ENCODE data around the gene TNNC2. TPM values are rescaled to one million over a fixed set of nuclear protein-coding genes. Genes with fewer than 3 reads are reported as not detected.
"Not testable (repeated sequence)": the region's sequence is repeated elsewhere in the genome, so short reads cannot be mapped to it uniquely, and the experiment has no call there.

The TNNC2 gene
- polyA plus RNA-seq (2013, experiment 1 of 4), result 1.9 TPM
- 1.1 TPM for polyA plus RNA-seq (2013, experiment 2 of 4)
- polyA plus RNA-seq (2013, experiment 3 of 4), result 1.0 TPM
- polyA plus RNA-seq (2013, experiment 4 of 4), result 1.5 TPM

DNA sequence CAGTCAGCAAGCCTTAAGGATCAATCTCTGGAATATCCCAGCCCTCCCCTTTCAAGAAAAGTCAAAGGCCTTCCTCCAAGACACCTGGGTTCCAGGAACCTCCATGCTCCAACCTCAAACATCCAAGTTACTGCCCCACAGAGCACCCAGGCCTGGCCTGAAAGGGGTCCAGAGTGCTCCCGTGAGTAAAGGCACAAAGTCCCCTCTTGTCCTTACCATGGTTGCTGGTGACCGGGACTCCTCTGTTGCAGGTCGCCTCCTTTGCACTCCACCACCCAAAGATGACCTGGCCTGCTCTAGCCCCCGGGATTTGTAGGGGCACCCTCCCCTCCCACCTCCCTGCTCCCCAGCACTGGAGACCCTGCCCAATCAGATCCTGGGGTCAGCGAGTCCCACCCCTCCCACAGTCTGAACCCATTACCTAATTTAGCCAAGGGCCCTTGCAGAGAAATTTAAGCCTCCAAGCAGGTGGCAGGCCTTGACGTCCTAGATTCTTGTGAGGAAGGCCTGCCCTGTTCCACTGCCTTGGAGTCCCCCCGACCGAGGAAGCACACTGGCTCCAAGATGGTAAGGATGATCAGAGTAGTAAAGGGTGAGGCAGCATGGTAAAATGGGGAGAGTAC is at the start of gene TNNC2:
Gene TNNC2 (minus strand): TSS at position 283 of the 623 bp plus-strand sequence. CDS start 64 bp downstream, at position 219.
- H3K4me1 ChIP-seq (ENCODE audit: control insufficient read depth, insufficient read depth, low read length), result peaks cover 10% of the 10 kb centered on the region
- H3K4me3 ChIP-seq (ENCODE audit: insufficient read depth, low read depth, low read length), result no peak within 1 kb of the TSS
- H3K27ac ChIP-seq (ENCODE audit: insufficient read depth, low read depth, low read length, poor library complexity, severe bottlenecking), result no peak within 1 kb of the TSS
- H3K36me3 ChIP-seq (ENCODE audit: control insufficient read depth, insufficient read depth, low read length), result no peaks in the 10 kb centered on the region
- peaks cover 17% of the 10 kb centered on the region for H3K27me3 ChIP-seq (ENCODE audit: control insufficient read depth, insufficient read depth, low read length, poor library complexity, severe bottlenecking)
- WGBS, 2 experiments, result 90 to 92% methylated on average over 8 of the region's 8 CpGs
- no peaks in the 10 kb centered on the region for H3K9me3 ChIP-seq (ENCODE audit: control insufficient read depth, low read length)

DNA sequence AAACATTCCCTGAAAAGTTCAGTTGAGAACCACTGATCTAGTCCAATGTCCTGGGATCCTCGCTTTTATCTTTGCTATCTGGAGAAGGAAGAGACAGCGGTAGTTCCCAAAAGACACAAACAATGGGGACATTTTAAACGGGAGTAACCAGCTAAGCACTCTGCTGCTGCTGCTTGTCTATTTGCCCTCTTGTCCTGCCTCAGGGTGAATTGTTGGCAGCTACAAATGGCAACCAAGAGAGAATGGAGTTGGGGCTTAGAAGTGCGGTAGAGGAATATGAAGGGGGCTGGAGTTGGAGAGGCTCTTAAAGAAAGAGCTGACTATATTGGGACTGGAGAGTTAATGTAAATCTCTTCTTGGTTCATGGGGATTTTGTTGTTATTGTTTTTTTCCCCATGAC is 47.5 kb upstream of the TNNC2 start:
- H3K4me1 ChIP-seq (ENCODE audit: control insufficient read depth, insufficient read depth, low read length), result no peaks in the 10 kb centered on the region
- no peaks in the 10 kb centered on the region for H3K36me3 ChIP-seq (ENCODE audit: control insufficient read depth, insufficient read depth, low read length)
- no peaks in the 10 kb centered on the region for H3K9me3 ChIP-seq (ENCODE audit: control insufficient read depth, low read length)
- WGBS, 2 experiments, result 86 to 90% methylated on average over 4 of the region's 4 CpGs
- H3K4me3 ChIP-seq (ENCODE audit: insufficient read depth, low read depth, low read length), result no peak overlapping the region
- H3K27ac ChIP-seq (ENCODE audit: insufficient read depth, low read depth, low read length, poor library complexity, severe bottlenecking), result no peak overlapping the region
- no peaks in the 10 kb centered on the region for H3K27me3 ChIP-seq (ENCODE audit: control insufficient read depth, insufficient read depth, low read length, poor library complexity, severe bottlenecking)

DNA sequence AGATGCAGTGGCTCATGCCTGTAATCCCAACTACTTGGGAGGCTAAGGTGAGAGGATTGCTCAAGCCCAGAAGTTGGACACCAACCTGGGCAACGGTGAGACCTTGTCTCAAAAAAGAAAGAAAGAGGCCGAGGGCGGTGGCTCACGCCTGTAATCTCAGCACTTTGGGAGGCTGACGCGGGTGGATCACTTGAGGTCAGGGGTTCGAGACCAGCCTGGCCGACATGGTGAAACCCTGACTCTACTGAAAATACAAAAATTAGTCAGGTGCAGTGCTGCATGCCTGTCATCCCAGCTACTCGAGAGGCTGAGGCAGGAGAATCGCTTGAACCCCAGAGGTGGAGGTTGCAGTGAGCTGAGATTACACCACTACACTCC is 47.0 kb upstream of the TNNC2 start:
- H3K4me3 ChIP-seq (ENCODE audit: insufficient read depth, low read depth, low read length); H3K4me1 ChIP-seq (ENCODE audit: control insufficient read depth, insufficient read depth, low read length); H3K27me3 ChIP-seq (ENCODE audit: control insufficient read depth, insufficient read depth, low read length, poor library complexity, severe bottlenecking); H3K36me3 ChIP-seq (ENCODE audit: control insufficient read depth, insufficient read depth, low read length); H3K9me3 ChIP-seq (ENCODE audit: control insufficient read depth, low read length); H3K27ac ChIP-seq (ENCODE audit: insufficient read depth, low read depth, low read length, poor library complexity, severe bottlenecking): not testable (repeated sequence)
- WGBS, 2 experiments, result 94 to 96% methylated on average over 10 of the region's 10 CpGs

DNA sequence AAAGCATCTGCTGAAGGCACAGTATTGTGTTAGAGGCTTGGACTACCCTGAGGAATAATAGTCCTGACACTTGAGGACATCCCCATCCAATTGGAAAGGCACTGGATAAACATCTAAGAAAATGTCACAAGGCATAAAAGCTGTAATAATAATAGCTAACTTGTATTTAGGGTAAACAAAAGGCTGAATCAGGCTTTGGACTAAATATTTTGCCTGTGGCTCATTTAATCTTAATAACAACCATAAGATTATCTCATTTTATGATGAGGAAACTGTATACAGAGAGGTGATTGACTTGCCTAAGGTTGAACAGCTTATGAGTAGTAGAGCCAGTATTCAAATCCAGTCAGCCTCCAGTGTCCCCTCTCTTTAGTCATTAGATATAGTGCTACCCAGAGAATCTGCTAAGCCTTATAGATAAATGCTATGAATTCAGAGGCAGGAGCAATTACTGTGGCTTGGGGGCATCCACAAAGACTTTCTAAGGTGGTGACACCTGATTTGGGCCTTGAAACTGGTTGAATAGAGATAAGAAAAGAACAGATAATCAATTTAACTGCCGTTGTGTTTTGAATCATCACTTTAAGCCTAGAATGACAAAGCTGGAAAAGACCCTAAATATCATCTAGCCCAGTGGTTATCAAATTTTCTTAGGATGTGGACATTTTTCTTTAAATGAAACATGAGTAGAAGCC is 46.4 kb upstream of the TNNC2 start:
- Histone ChIP-seq H3K36me3 (ENCODE audit: control insufficient read depth, insufficient read depth, low read length) (no peaks in the 10 kb centered on the region), H3K27me3 (ENCODE audit: control insufficient read depth, insufficient read depth, low read length, poor library complexity, severe bottlenecking) (no peaks in the 10 kb centered on the region), H3K9me3 (ENCODE audit: control insufficient read depth, low read length) (no peaks in the 10 kb centered on the region), H3K4me1 (ENCODE audit: control insufficient read depth, insufficient read depth, low read length) (no peaks in the 10 kb centered on the region), H3K27ac (ENCODE audit: insufficient read depth, low read depth, low read length, poor library complexity, severe bottlenecking) (no peak overlapping the region), H3K4me3 (ENCODE audit: insufficient read depth, low read depth, low read length) (no peak overlapping the region)
- WGBS, 2 experiments, result 82 to 100% methylated on average over 1 of the region's 1 CpG

DNA sequence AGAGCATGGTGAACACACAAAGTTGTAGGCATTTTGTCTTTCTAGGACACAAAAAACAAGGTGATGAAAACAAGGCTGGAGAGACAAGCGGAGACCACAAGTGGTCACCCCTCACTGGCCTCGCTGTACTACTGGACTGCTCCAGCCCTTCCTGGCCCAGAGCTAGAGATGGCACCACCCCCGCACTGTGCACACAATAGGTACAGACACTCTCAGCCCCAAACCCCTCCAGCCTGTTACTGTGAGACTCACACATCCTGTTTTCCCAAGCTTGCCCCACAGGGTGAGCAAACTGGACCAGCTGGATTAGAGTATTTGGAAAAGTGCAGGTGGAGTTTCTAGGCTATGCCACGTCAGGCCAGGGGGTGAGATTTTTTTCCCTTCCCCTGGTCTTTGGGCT is 45.5 kb upstream of the TNNC2 start:
- no peaks in the 10 kb centered on the region for H3K9me3 ChIP-seq (ENCODE audit: control insufficient read depth, low read length)
- no peak overlapping the region for H3K4me3 ChIP-seq (ENCODE audit: insufficient read depth, low read depth, low read length)
- WGBS, 2 experiments, result 85 to 94% methylated on average over 4 of the region's 4 CpGs
- no peaks in the 10 kb centered on the region for H3K4me1 ChIP-seq (ENCODE audit: control insufficient read depth, insufficient read depth, low read length)
- H3K27ac ChIP-seq (ENCODE audit: insufficient read depth, low read depth, low read length, poor library complexity, severe bottlenecking), result no peak overlapping the region
- no peaks in the 10 kb centered on the region for H3K27me3 ChIP-seq (ENCODE audit: control insufficient read depth, insufficient read depth, low read length, poor library complexity, severe bottlenecking)
- H3K36me3 ChIP-seq (ENCODE audit: control insufficient read depth, insufficient read depth, low read length), result no peaks in the 10 kb centered on the region

- H3K27ac ChIP-seq (ENCODE audit: insufficient read depth, low read depth, low read length, poor library complexity, severe bottlenecking), result no peak overlapping the region
- no peaks in the 10 kb centered on the region for H3K9me3 ChIP-seq (ENCODE audit: control insufficient read depth, low read length)
- no peaks in the 10 kb centered on the region for H3K36me3 ChIP-seq (ENCODE audit: control insufficient read depth, insufficient read depth, low read length)
- H3K4me3 ChIP-seq (ENCODE audit: insufficient read depth, low read depth, low read length), result no peak overlapping the region
- no peaks in the 10 kb centered on the region for H3K27me3 ChIP-seq (ENCODE audit: control insufficient read depth, insufficient read depth, low read length, poor library complexity, severe bottlenecking)
- H3K4me1 ChIP-seq (ENCODE audit: control insufficient read depth, insufficient read depth, low read length), result no peaks in the 10 kb centered on the region
These were observed 40.7 kb upstream of the TNNC2 start for GRCh38 chr20:45867819-45868176.

GRCh38 chr20:45867136-45867818 is 40.2 kb upstream of the TNNC2 start:
- Histone ChIP-seq H3K27me3 (ENCODE audit: control insufficient read depth, insufficient read depth, low read length, poor library complexity, severe bottlenecking) (no peaks in the 10 kb centered on the region), H3K27ac (ENCODE audit: insufficient read depth, low read depth, low read length, poor library complexity, severe bottlenecking) (no peak overlapping the region), H3K4me3 (ENCODE audit: insufficient read depth, low read depth, low read length) (no peak overlapping the region), H3K36me3 (ENCODE audit: control insufficient read depth, insufficient read depth, low read length) (no peaks in the 10 kb centered on the region), H3K9me3 (ENCODE audit: control insufficient read depth, low read length) (no peaks in the 10 kb centered on the region), H3K4me1 (ENCODE audit: control insufficient read depth, insufficient read depth, low read length) (no peaks in the 10 kb centered on the region)
- 90 to 92% methylated on average over 6 of the region's 6 CpGs for WGBS, 2 experiments

- 92% methylated on average over 5 of the region's 5 CpGs for WGBS, 2 experiments
- Histone ChIP-seq H3K4me1 (ENCODE audit: control insufficient read depth, insufficient read depth, low read length) (no peaks in the 10 kb centered on the region), H3K36me3 (ENCODE audit: control insufficient read depth, insufficient read depth, low read length) (no peaks in the 10 kb centered on the region), H3K27ac (ENCODE audit: insufficient read depth, low read depth, low read length, poor library complexity, severe bottlenecking) (no peak overlapping the region), H3K27me3 (ENCODE audit: control insufficient read depth, insufficient read depth, low read length, poor library complexity, severe bottlenecking) (no peaks in the 10 kb centered on the region), H3K9me3 (ENCODE audit: control insufficient read depth, low read length) (no peaks in the 10 kb centered on the region), H3K4me3 (ENCODE audit: insufficient read depth, low read depth, low read length) (no peak overlapping the region)
These were observed 39.3 kb upstream of the TNNC2 start for GRCh38 chr20:45866454-45866853.

- H3K27me3 ChIP-seq (ENCODE audit: control insufficient read depth, insufficient read depth, low read length, poor library complexity, severe bottlenecking), result no peaks in the 10 kb centered on the region
- 89 to 91% methylated on average over 7 of the region's 7 CpGs for WGBS, 2 experiments
- no peaks in the 10 kb centered on the region for H3K36me3 ChIP-seq (ENCODE audit: control insufficient read depth, insufficient read depth, low read length)
- H3K27ac ChIP-seq (ENCODE audit: insufficient read depth, low read depth, low read length, poor library complexity, severe bottlenecking), result no peak overlapping the region
- no peak overlapping the region for H3K4me3 ChIP-seq (ENCODE audit: insufficient read depth, low read depth, low read length)
- H3K4me1 ChIP-seq (ENCODE audit: control insufficient read depth, insufficient read depth, low read length), result no peaks in the 10 kb centered on the region
- H3K9me3 ChIP-seq (ENCODE audit: control insufficient read depth, low read length), result no peaks in the 10 kb centered on the region
These were observed 36.7 kb upstream of the TNNC2 start for GRCh38 chr20:45863543-45864470.

Measured in ectodermal cell (in vitro differentiated cells).